Gastroesophageal sphincter (tissue), 4 donors: ENCODE measurements around the gene PLA2G7. TPM values are rescaled to one million over a fixed set of nuclear protein-coding genes. Genes with fewer than 3 reads are reported as not detected.

Source experiments
- ATAC-seq: fragments of 150-250 bp; one replicate; pipeline ENCODE4 v1.9.1; 2016; ENCODE audit warnings: mild to moderate bottlenecking, moderate library complexity
- H3K27ac ChIP-seq, 4 donors: fragments of 200-600 bp; sonication (generic) in 3 of 4; 1 replicate in 3 of 4; 2 replicates in 1 of 4; pipeline ENCODE4 v1.5.1; 2016 to 2019
- H3K27me3 ChIP-seq: fragments of 200-600 bp; sonication (generic); one replicate; pipeline ENCODE4 v1.5.1; 2019
- H3K36me3 ChIP-seq, 2 donors: fragments of 200-600 bp; sonication (generic); one replicate each; pipeline ENCODE4 v1.5.1; 2019; ENCODE audit warnings: control low read depth in 1 of 2
- H3K4me1 ChIP-seq, 3 donors: fragments of 200-600 bp; sonication (generic); 1 replicate in 2 of 3; 2 replicates in 1 of 3; pipeline ENCODE4 v1.5.1; 2016 to 2019; ENCODE audit warnings: control low read depth in 2 of 3
- H3K4me3 ChIP-seq, 2 donors: fragments of 200-600 bp; sonication (generic); one replicate each; pipeline ENCODE4 v1.5.1; 2019; ENCODE audit warnings: mild to moderate bottlenecking in 1 of 2, moderate library complexity in 1 of 2
- H3K9me3 ChIP-seq, 3 donors: fragments of 200-600 bp; sonication (generic); one replicate each; pipeline ENCODE4 v1.5.1; 2017 to 2019; ENCODE audit warnings: control low read depth in 2 of 3
- CTCF ChIP-seq, 4 experiments: fragments of 200-600 bp in 2 of 4; fragments of 450-650 bp in 2 of 4; sonication (generic) in 1 of 4; IDR thresholded peaks; one replicate each; pipeline ENCODE4 v1.5.1; 2017 to 2019; ENCODE audit warnings: antibody characterized with exemption in 4 of 4, mild to moderate bottlenecking in 2 of 4, moderate library complexity in 2 of 4
- EP300 ChIP-seq: sonication (generic); formaldehyde crosslinking; IDR thresholded peaks from one replicate; pipeline ENCODE4 v1.6.1; 2017; ENCODE audit warnings: antibody characterized with exemption, mild to moderate bottlenecking
- POLR2A ChIP-seq, 2 donors: fragments of 450-650 bp; IDR thresholded peaks; one replicate each; pipeline ENCODE4 v1.6.1; 2017; ENCODE audit warnings: antibody characterized with exemption in 2 of 2, mild to moderate bottlenecking in 2 of 2, moderate library complexity in 1 of 2
- POLR2AphosphoS5 ChIP-seq: sonication (generic); formaldehyde crosslinking; IDR thresholded peaks from one replicate; pipeline ENCODE4 v1.6.1; 2017; ENCODE audit warnings: antibody characterized with exemption
- WGBS, 2 donors: methylation state at CpG; one replicate each; pipeline ENCODE4 v1.1.5; 2018; ENCODE audit warnings: low coverage in 1 of 2; 5-methylcytosine and 5-hydroxymethylcytosine counted together
- total RNA-seq, 4 donors: library from RNA; depleted of rRNA; stranded (reverse); fragments of >200 nt; gene quantifications; one replicate each; pipeline ENCODE4 v1.1.0, GENCODE V29; 2016

PLA2G7 gene
- total RNA-seq, result not detected

GRCh38 chr6:46734867-46735719, at the start of gene PLA2G7:
Gene PLA2G7, minus strand, starts transcription at chr6:46735375. Its CDS starts 12,484 bp downstream, at chr6:46722891.
- no peaks in the 10 kb centered on the region for H3K9me3 ChIP-seq
- H3K36me3 ChIP-seq, result no peaks in the 10 kb centered on the region
- H3K4me3 ChIP-seq, result peak within 1 kb of the TSS; percentile 30 to 69
- peaks cover 31% of the 10 kb centered on the region for H3K27me3 ChIP-seq
- WGBS, 2 donors, result 2% methylated on average over 11 of the region's 73 CpGs; no CpG with 5 or more reads in 1 of the 2 donors
- ATAC-seq, result peak; percentile 53
- no peak for TF ChIP-seq POLR2A (IDR thresholded peaks at IDR 0.05)
- TF ChIP-seq POLR2AphosphoS5, result no peak
- peak in 1 of 4 experiments; percentile 13 for TF ChIP-seq CTCF (IDR thresholded peaks at IDR 0.05)
- no peak for TF ChIP-seq EP300
- H3K4me1 ChIP-seq, result peaks cover 0 to 15% (median 7%) of the 10 kb centered on the region in 3 donors
- H3K27ac ChIP-seq, result no peak within 1 kb of the TSS

- ATAC-seq, result no peak
- no peaks in the 10 kb centered on the region for H3K9me3 ChIP-seq
- 85 to 100% methylated on average over 1 of the region's 1 CpG for WGBS, 2 donors
- no peaks in the 10 kb centered on the region for H3K27me3 ChIP-seq
- TF ChIP-seq EP300, result no peak
- no peak for TF ChIP-seq POLR2AphosphoS5
- TF ChIP-seq POLR2A (IDR thresholded peaks at IDR 0.05), result no peak
- TF ChIP-seq CTCF (IDR thresholded peaks at IDR 0.05), result no peak
- no peak overlapping the region for H3K4me3 ChIP-seq
- H3K4me1 ChIP-seq, result no peaks in the 10 kb centered on the region
- no peaks in the 10 kb centered on the region for H3K36me3 ChIP-seq
- no peak overlapping the region for H3K27ac ChIP-seq
Observed at GRCh38 chr6:46784535-46784934, 49.4 kb upstream of the PLA2G7 start.

GRCh38 chr6:46781478-46782378, 46.6 kb upstream of the PLA2G7 start:
- 31 to 33% methylated on average over 6 of the region's 6 CpGs for WGBS, 2 donors
- no peaks in the 10 kb centered on the region for H3K36me3 ChIP-seq
- H3K9me3 ChIP-seq, result no peaks in the 10 kb centered on the region
- H3K4me1 ChIP-seq, result no peaks in the 10 kb centered on the region
- ATAC-seq, result no peak
- no peak overlapping the region for H3K27ac ChIP-seq
- no peak for TF ChIP-seq POLR2A (IDR thresholded peaks at IDR 0.05)
- TF ChIP-seq CTCF (IDR thresholded peaks at IDR 0.05), result peak; percentile 34 to 58 (median 48)
- H3K27me3 ChIP-seq, result no peaks in the 10 kb centered on the region
- no peak overlapping the region for H3K4me3 ChIP-seq

- Histone ChIP-seq H3K4me3 (no peak overlapping the region), H3K27ac (no peak overlapping the region), H3K4me1 (no peaks in the 10 kb centered on the region), H3K9me3 (no peaks in the 10 kb centered on the region), H3K36me3 (no peaks in the 10 kb centered on the region), H3K27me3 (no peaks in the 10 kb centered on the region)
- ATAC-seq, result no peak
- WGBS, 2 donors, result 78 to 91% methylated on average over 9 to 12 of the region's 12 CpGs
- TF ChIP-seq EP300, result no peak
- no peak for TF ChIP-seq POLR2AphosphoS5
Observed at GRCh38 chr6:46777476-46778346, 42.5 kb upstream of the PLA2G7 start.
